CD14-positive monocyte (primary cell): ENCODE data around the gene MEGF9. TPM values are rescaled to one million over a fixed set of nuclear protein-coding genes. Genes with fewer than 3 reads are reported as not detected.

ENCODE experiments used
- DNase-seq, 3 donors: peaks; one replicate each; pipeline ENCODE4 v3.0.0-alpha.2; 2011 to 2022
- H2AFZ ChIP-seq: 2 replicates; pipeline ENCODE4 v1.6.0; 2012; ENCODE audit warnings: mild to moderate bottlenecking, low read depth, low read length, inconsistent platforms; ENCODE audit not compliant: insufficient read depth, poor library complexity, severe bottlenecking
- H3K27ac ChIP-seq, 2 donors: 1 replicate in 1 of 2; 2 replicates in 1 of 2; pipeline ENCODE4 v1.5.1; 2012 to 2013; ENCODE audit warnings: low read length in 2 of 2, control low read depth in 1 of 2, inconsistent platforms in 1 of 2, low read depth in 1 of 2, mild to moderate bottlenecking in 1 of 2
- H3K27me3 ChIP-seq, 2 donors: one replicate each; pipeline versions ENCODE4 v1.6.0 to v1.6.1; 2011 to 2013; ENCODE audit warnings: low read length in 2 of 2; ENCODE audit not compliant: control insufficient read depth in 2 of 2, insufficient read depth in 2 of 2
- H3K36me3 ChIP-seq, 2 donors: replicated peaks in 1 of 2; 1 replicate in 1 of 2; 2 replicates in 1 of 2; pipeline versions ENCODE4 v1.5.1 to v1.6.1; 2012 to 2013; ENCODE audit warnings: low read length in 2 of 2, control low read depth in 1 of 2, inconsistent platforms in 1 of 2, mild to moderate bottlenecking in 1 of 2; ENCODE audit not compliant: insufficient read depth in 2 of 2, control insufficient read depth in 1 of 2
- H3K4me1 ChIP-seq, 2 donors: 1 replicate in 1 of 2; 2 replicates in 1 of 2; pipeline versions ENCODE4 v1.5.1 to v1.6.1; 2012 to 2013; ENCODE audit warnings: low read length in 2 of 2, control low read depth in 1 of 2, inconsistent platforms in 1 of 2, mild to moderate bottlenecking in 1 of 2, moderate library complexity in 1 of 2; ENCODE audit not compliant: insufficient read depth in 2 of 2, control insufficient read depth in 1 of 2
- H3K4me2 ChIP-seq: replicated peaks from 2 replicates; pipeline ENCODE3; 2012; ENCODE audit warnings: low read length, moderate library complexity, mild to moderate bottlenecking; ENCODE audit not compliant: poor library complexity, severe bottlenecking; ENCODE audit errors: extremely low read depth
- H3K4me3 ChIP-seq, 3 experiments: fragments of 200-600 bp in 1 of 3; sonication (generic) in 1 of 3; replicated peaks in 1 of 3; 1 replicate in 2 of 3; 2 replicates in 1 of 3; pipeline ENCODE4 v1.5.1; 2011 to 2013; ENCODE audit warnings: low read length in 3 of 3, mild to moderate bottlenecking in 3 of 3, control low read depth in 2 of 3, low read depth in 2 of 3, inconsistent platforms in 1 of 3, moderate library complexity in 1 of 3
- H3K79me2 ChIP-seq: 2 replicates; pipeline ENCODE4 v1.6.0; 2012; ENCODE audit warnings: mild to moderate bottlenecking, control low read depth, inconsistent platforms, low read length, moderate library complexity; ENCODE audit not compliant: insufficient read depth
- H3K9ac ChIP-seq: 2 replicates; pipeline ENCODE4 v1.6.0; 2017; ENCODE audit warnings: low read length, mild to moderate bottlenecking; ENCODE audit not compliant: insufficient read depth, poor library complexity, severe bottlenecking
- H3K9me3 ChIP-seq, 2 donors: replicated peaks in 1 of 2; 1 replicate in 1 of 2; 2 replicates in 1 of 2; pipeline versions ENCODE4 v1.5.1 to v1.6.1; 2012 to 2013; ENCODE audit warnings: low read length in 2 of 2, control low read depth in 1 of 2; ENCODE audit not compliant: control insufficient read depth in 1 of 2, insufficient read depth in 1 of 2
- H4K20me1 ChIP-seq: 2 replicates; pipeline ENCODE4 v1.6.0; 2012; ENCODE audit warnings: mild to moderate bottlenecking, low read length, control low read depth, moderate library complexity; ENCODE audit not compliant: insufficient read depth
- H3K27ac Mint-ChIP-seq, 7 donors: one replicate each; pipeline ENCODE4 v1.8.0; 2020; ENCODE audit warnings: mild to moderate bottlenecking in 7 of 7, mixed read lengths in 7 of 7, moderate library complexity in 6 of 7, inconsistent platforms in 2 of 7
- H3K27me3 Mint-ChIP-seq, 3 donors: one replicate each; pipeline ENCODE4 v1.8.0; 2021 to 2022; ENCODE audit warnings: low read depth in 3 of 3, mild to moderate bottlenecking in 3 of 3, mixed read lengths in 3 of 3, moderate library complexity in 3 of 3, inconsistent platforms in 1 of 3
- H3K36me3 Mint-ChIP-seq, 2 donors: one replicate each; pipeline ENCODE4 v1.8.0; 2020; ENCODE audit warnings: mixed read lengths in 2 of 2, inconsistent platforms in 1 of 2, mild to moderate bottlenecking in 1 of 2
- H3K4me1 Mint-ChIP-seq: one replicate; pipeline ENCODE4 v1.8.0; 2020; ENCODE audit warnings: mild to moderate bottlenecking, mixed read lengths
- H3K4me3 Mint-ChIP-seq, 2 donors: one replicate each; pipeline ENCODE4 v1.8.0; 2020; ENCODE audit warnings: mild to moderate bottlenecking in 2 of 2, mixed read lengths in 2 of 2, moderate library complexity in 1 of 2
- H3K9me3 Mint-ChIP-seq, 7 donors: one replicate each; pipeline ENCODE4 v1.8.0; 2020 to 2022; ENCODE audit warnings: mixed read lengths in 7 of 7, mild to moderate bottlenecking in 6 of 7, moderate library complexity in 6 of 7, inconsistent platforms in 2 of 7
- WGBS: methylation state at CpG from one replicate; pipeline ENCODE4 v1.1.5; 2013; ENCODE audit warnings: missing lambda C conversion rate; ENCODE audit not compliant: insufficient coverage; 5-methylcytosine and 5-hydroxymethylcytosine counted together
- intact Hi-C, 2 donors: fragments of 100-400 bp; cut with micrococcal nuclease; formaldehyde crosslinking; loops; one replicate each; pipeline versions ENCODE4 v1.15.0 to v1.15.1; 2023
- polyA plus RNA-seq, 3 donors: library from polyadenylated mRNA; depleted of rRNA in 1 of 3; unstranded in 2 of 3; stranded (reverse) in 1 of 3; fragments of 300-500 nt in 2 of 3; fragments of >200 nt in 1 of 3; fragmentation: Illumina TruSeq in 2 of 3; gene quantifications; 1 replicate in 2 of 3; 2 replicates in 1 of 3; pipeline ENCODE4 v1.2.3, GENCODE V29; 2012 to 2021
- TF ChIP-seq, protein P1 (sequence below): fragments of 200-600 bp; IDR thresholded peaks from one replicate; pipeline ENCODE4 v1.8.0; 2022; ENCODE audit warnings: antibody characterized with exemption, mild to moderate bottlenecking

Gene MEGF9
- polyA plus RNA-seq, 3 donors: 45.0 to 92.8 (median 89.7) TPM

DNA sequence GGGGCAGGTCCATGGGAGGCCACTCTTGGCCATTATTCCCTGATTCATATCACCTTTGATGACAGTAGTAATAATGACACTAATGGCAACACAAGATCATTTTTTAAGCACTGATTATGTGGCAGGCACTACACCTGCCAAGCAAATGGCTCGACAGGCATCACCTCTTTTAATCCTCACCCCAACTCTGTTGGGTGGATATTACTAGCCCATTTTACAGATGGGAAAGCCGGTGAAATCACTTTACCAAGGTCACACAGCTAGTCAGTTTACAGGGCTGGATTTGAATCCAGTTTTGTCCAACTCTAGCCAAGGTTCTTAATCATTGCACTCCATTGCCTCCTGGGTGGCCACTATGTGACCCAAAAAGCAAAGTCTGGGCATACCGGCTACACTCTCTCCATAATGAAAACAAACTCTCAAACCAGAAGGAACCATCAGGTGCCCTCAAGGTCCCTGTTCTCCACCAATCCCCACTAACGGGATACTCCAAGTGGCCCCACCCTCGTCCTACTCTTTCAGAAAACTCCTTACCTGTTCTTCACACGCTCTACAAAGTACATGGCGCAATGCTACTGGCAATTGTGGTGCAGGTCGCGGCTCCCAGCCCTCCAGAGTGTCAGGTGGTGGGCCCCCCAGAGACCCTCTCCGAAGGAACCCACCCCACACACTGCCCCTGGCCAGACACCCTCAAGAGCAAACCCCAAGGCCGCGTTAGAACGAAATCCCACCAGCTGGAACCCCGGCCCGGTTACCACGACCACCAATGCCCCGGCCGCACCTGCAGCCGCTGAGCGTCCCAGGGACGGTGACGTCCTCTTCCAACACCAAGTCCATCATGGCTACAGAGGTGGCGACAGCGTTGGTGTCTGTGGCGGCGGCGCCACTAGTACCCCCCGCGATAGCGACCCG is 134.9 kb downstream of the MEGF9 start:
- Histone ChIP-seq H3K4me3 (peak overlapping the region; percentile 64 to 97 (median 95)), H2AFZ (peak overlapping the region; percentile 98), H3K27me3 (no peaks in the 10 kb centered on the region), H3K36me3 (peaks cover 0 to 6% of the 10 kb centered on the region in 2 donors), H3K79me2 (peaks cover 56% of the 10 kb centered on the region), H3K4me1 (peaks cover 23 to 29% of the 10 kb centered on the region in 2 donors), H4K20me1 (no peaks in the 10 kb centered on the region), H3K9ac (peak overlapping the region; percentile 85), H3K4me2 (peak overlapping the region; percentile 97), H3K9me3 (no peaks in the 10 kb centered on the region), H3K27ac (peak overlapping the region; percentile 37 to 90)
- Mint-ChIP-seq H3K36me3 (peaks cover 11 to 16% of the 10 kb centered on the region in 2 donors), H3K4me1 (peaks cover 19% of the 10 kb centered on the region), H3K4me3 (peak overlapping the region; percentile 91 to 95), H3K27me3 (no peaks in the 10 kb centered on the region), H3K27ac (peak overlapping the region; percentile 90 to 97 (median 93)), H3K9me3 (peaks cover 0 to 3% (median 0%) of the 10 kb centered on the region in 7 donors)
- intact Hi-C loops: loop anchor here in 1 of 2 donors (10.0 kb wide), 1 partner anchor 1515 kb away; the partner anchor contains the start of gene TTLL11
- no peak for DNase-seq
- TF ChIP-seq, protein P1, sequence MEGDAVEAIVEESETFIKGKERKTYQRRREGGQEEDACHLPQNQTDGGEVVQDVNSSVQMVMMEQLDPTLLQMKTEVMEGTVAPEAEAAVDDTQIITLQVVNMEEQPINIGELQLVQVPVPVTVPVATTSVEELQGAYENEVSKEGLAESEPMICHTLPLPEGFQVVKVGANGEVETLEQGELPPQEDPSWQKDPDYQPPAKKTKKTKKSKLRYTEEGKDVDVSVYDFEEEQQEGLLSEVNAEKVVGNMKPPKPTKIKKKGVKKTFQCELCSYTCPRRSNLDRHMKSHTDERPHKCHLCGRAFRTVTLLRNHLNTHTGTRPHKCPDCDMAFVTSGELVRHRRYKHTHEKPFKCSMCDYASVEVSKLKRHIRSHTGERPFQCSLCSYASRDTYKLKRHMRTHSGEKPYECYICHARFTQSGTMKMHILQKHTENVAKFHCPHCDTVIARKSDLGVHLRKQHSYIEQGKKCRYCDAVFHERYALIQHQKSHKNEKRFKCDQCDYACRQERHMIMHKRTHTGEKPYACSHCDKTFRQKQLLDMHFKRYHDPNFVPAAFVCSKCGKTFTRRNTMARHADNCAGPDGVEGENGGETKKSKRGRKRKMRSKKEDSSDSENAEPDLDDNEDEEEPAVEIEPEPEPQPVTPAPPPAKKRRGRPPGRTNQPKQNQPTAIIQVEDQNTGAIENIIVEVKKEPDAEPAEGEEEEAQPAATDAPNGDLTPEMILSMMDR: no peak
- 1% methylated on average over 28 of the region's 31 CpGs for WGBS

DNA sequence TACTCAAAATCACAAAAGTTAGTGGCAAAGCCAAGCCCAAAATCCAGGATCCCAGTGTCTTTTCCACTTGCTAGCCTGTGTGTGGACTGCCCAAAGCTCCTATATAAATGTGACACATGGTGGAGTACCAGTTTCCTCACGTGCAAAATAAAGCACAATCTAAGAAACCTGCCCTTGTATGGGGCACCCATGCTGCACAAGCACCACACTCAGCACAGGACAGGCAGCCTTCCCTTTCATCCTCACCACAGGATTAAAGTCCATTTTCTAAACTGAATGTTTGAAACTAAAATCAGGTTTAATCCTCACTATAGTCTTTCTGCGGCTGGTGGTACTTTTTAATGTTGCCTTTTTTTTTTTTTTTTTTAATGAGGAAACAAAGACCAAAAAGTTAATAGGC is 139.8 kb downstream of the MEGF9 start:
- no peak overlapping the region for H3K27ac ChIP-seq
- peaks cover 73% of the 10 kb centered on the region for H3K79me2 ChIP-seq
- no peak overlapping the region for H3K27ac Mint-ChIP-seq

More for the DNA sequence above, 139.8 kb downstream of the MEGF9 start:
- H3K4me2 ChIP-seq: no peak overlapping the region
- Mint-ChIP-seq H3K36me3 (peaks cover 34 to 45% of the 10 kb centered on the region in 2 donors), H3K4me3 (no peak overlapping the region), H3K9me3 (no peaks in the 10 kb centered on the region), H3K27me3 (no peaks in the 10 kb centered on the region), H3K4me1 (peaks cover 11% of the 10 kb centered on the region)
- no peaks in the 10 kb centered on the region for H3K27me3 ChIP-seq
- no peaks in the 10 kb centered on the region for H4K20me1 ChIP-seq
- peaks cover 9 to 12% of the 10 kb centered on the region in 2 donors for H3K4me1 ChIP-seq
- intact Hi-C loops: loop anchor here in 1 of 2 donors (10.0 kb wide), 1 partner anchor 1520 kb away; the partner anchor contains the start of gene TTLL11
- H3K4me3 ChIP-seq: no peak overlapping the region
- no peak for DNase-seq
- no peak overlapping the region for H2AFZ ChIP-seq
- WGBS: no CpG with 5 or more reads among the region's 2 CpGs
- TF ChIP-seq, protein P1: no peak
- H3K9me3 ChIP-seq: no peaks in the 10 kb centered on the region
- H3K9ac ChIP-seq: no peak overlapping the region
- H3K36me3 ChIP-seq: peaks cover 23 to 38% of the 10 kb centered on the region in 2 donors
